Stimulated activated CD4-positive, alpha-beta T cell treated with anti-CD3 and anti-CD28 coated beads, Interleukin-4, amount 100 ng/mL, for 24 hours (primary cell): ENCODE results near the gene ZSCAN26.
A peak's percentile ranks its signal among the peaks of the same experiment; 100 is the strongest.
"Not testable (repeated sequence)": the region's sequence is repeated elsewhere in the genome, so short reads cannot be mapped to it uniquely, and the experiment has no call there.

Experiments used
- DNase-seq: peaks from one replicate; pipeline ENCODE4 v3.0.0-alpha.2; 2020

The ZSCAN26 gene

DNA sequence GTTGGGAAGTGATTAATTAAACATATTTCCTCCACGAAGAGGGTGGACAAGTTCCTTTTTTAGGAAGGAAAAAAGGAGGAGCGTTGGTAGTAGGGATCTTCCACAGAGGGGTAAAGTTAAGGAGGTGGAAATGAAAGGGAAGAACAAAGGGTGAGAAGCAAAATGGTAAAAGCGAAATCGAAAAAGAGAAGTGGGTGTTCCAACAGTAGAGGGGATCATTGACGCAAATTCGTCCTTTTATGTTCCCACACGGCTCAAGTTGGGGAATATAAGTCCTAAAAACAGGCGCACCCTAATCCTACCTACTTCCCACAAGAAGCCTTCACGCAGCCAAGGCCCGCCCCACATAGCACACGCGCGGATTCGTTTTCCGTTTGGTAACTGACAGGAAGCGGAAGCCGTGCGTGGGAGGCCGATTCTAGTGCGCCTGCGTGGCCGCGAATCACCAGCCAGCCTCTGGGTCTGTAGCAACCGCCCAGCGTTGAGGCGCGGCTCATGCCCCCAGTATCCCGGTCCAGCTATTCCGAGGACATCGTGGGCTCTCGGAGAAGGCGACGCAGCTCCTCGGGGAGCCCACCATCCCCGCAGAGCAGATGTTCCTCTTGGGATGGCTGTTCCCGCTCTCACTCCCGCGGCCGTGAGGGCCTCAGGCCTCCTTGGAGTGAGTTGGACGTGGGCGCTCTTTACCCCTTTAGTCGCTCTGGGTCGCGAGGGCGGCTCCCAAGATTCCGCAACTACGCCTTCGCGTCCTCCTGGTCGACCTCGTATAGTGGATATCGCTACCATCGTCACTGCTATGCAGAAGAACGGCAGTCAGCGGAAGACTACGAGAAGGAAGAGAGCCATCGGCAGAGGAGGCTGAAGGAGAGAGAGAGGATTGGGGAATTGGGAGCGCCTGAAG, 7.8 kb upstream of the ZSCAN26 start, which contains the start of gene NKAPL:
TSS of gene NKAPL (plus strand) at position 421 of the 901 bp plus-strand sequence. CDS start at position 496, 75 bp downstream.
- peak; percentile 63 for DNase-seq

DNA sequence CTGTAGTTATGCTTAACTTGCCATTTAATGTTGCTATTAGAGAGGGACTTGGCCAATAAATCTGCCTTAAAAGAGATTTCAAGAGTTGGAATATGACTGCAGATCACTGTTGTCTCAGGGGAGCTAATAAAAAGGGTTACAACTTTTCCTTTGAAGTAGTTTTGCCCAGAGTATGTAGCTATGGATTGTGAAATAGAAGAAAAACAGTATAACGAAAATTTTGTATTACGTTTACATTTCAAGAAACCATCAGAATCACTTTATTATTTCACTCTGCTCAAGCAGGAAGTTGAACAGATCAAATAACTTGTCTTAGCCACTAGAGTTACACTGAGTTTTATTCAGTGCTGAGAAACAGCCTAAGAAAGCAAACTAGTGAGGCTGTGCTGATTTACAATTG, 3.0 kb upstream of the ZSCAN26 start:
- no peak for DNase-seq

DNA sequence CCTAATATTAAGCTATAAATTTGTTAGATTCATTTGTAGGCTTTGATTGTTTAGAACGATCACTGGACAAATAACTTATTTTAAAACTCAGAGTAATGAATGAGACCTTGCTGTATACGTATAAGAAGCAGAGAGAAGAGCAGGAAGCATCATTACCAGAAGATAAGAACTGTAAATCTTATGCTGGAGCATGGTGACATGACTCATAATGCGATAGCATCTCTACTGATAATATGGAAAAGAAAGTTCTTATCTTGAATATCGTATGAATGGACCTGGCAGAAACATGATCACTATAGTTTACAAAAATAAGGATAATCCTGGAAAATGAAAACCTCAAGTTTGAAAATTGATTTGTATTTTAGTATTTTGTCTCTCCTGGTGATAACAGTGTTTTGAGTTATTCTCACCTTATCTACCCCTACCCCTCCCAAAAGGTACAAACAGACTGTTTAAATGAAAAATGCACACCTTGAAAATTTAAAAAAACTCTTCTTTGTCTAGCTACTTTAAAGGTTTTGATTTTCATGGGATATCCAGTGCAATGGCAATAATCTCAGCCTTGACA, 2.0 kb upstream of the ZSCAN26 start:
- no peak for DNase-seq

DNA sequence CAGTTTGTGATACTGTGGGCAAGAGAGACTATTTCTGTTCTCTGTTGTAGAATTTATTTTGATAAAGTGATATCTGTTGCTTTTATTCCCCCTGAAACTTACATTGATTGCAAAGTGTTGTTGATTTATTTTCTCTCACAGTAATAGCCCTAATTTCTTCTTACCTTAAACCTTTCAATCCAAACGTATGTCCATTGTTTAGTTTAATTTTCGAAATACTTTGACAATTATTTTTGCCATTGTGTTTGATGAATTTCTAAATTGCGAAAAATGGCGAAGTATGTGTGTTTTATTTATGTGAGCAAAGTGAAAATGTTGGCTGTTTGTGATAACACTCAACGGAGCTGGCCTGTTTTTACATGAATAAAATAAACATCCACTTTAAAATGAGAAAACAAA, 381 bp upstream of the ZSCAN26 start:
- no peak for DNase-seq

DNA sequence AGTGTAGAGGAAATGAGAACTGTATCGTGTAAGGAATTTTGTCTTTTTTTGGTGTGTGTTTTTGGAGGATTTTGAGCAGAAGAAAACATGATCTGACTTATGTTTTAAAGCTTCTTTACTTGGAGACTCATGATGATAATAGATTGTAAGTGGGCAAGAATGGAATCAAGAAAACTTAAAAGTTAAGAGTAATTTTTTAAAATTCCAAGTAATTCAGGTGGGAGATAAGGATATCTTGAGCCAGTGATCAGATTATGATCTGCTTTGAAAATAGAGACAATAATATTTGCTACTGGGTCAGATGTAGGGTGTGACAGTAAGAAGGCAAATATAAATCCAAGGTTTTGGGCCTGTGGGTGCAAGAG, 734 bp downstream of the ZSCAN26 start:
- no peak for DNase-seq

DNA sequence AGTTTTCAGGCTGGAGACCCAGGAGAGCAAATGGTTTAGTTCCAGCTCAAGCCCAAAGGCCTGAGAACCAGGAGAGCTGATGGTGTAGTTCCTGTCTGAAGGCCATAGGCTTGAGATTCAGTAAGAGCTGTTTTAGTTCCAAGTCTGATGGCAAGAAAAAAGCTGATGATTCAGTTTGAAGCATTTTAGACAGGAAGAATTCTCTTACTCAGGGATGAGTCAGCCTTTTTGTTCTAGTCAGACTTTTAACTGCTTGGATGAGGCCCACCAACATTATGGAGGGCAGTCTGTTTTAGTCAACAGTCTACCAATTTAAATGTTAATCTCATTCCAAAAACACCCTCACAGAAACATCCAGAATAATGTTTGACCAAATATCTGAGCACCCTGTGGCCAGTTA, 2.5 kb downstream of the ZSCAN26 start:
- DNase-seq, result peak; percentile 23

DNA sequence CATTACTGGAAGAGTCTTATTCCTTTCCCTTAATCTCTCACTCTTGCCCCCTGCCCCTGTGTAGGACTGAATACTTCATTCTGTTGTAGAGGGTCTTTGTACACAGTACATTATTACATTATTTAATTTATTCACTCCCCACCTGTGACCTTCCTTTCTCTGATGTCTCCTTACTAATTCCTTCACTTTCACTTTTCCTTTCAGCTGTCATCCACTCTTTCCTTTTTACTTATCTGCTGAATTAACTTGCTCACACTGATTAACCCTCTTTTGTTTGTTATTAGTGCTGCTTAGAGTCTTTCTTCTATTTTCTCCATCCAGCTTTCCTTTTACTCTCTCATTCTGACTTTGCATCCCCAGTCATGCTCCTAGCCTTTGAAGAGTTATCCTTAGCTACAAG, 7.9 kb downstream of the ZSCAN26 start:
- no peak for DNase-seq

DNA sequence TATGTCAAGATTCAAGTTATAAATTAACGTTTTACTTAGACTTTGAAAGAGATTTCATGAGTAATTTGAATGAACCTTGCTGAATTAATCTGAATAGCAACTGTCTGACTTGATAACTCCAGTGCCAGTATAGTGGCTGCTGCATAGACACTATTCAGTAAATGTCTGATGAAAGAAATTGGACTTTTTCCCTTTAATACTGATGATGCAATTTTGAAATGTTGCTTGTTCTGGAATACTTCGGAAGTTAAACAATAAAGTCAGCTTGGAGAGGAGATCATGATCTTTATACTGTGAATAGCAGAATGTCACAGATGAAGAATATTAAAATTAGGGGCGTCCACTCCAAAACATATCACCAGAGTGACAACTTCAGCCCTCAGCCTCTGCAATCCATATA, 10.8 kb downstream of the ZSCAN26 start:
- no peak for DNase-seq

DNA sequence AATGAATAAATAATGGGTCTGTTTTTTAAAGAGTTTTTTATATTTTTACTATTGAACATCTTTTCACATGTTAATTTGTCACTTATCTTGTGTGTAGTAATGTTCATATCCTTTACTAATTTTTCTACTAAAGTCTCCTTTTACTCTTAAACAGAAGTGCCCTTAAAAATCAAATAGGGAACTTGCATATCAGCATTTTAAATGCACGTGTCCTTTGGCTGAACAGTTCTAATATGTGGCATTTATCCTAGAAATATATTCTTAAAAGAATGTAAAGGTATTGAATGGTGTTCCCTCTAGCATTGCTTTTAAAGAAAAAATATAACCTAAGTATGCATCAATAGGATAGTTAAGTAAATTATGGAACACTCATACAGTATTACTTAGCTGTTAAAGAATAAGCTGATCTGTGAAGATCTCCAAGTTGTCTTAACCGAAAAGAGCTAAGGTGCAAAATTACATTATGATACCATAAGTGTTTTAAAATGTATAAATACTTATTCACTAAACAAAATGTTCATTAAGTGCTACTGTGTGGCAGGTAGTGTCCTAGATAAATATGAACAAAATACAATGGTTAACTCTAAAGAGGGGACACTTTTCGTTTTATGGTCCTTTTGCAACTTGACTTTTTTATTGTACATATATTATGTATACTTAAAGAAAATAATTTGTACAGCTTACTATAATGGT, 13.8 kb downstream of the ZSCAN26 start:
- no peak for DNase-seq

DNA sequence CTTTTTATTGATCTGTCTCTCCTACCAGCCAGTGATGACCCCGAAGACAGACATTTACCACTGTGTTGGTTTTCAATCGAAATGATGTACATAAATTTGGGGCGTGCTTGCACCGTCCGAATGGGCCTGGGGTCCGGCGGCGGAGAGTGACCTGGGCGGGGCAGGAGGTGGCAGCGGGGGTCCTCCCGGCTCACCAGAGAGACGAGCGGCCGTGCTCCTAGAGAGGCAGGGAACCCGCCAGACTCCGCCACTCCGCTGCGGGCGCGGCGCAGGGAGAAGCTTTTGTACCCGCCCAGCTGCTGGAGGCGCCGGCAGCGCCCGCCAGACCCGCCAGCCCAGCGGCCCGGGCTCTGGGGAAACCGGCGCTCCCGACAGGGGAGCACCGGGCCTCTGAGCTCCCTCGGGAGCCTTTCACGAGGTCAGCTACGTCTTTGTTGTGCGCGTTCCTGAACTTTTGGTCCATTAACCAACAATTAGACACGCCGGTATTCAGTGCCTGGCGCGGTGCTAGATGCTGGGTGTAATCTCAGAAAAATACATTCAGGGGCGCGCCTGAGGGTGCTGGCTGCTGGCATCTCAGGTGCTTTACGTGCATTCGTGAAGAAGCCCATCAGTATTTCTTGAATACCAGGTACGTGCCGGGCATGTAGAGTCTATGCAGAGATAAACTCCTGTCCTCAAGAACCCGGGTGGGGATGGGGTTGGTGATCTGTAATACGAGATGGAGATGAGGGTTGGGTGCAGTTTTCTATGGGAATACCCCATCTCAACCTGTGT, 14.5 kb downstream of the ZSCAN26 start, which contains the start of gene PGBD1:
TSS of gene PGBD1 (plus strand) at position 285 of the 777 bp plus-strand sequence. CDS start 2,242 bp downstream, outside the sequence.
- DNase-seq, result peak; percentile 54

DNA sequence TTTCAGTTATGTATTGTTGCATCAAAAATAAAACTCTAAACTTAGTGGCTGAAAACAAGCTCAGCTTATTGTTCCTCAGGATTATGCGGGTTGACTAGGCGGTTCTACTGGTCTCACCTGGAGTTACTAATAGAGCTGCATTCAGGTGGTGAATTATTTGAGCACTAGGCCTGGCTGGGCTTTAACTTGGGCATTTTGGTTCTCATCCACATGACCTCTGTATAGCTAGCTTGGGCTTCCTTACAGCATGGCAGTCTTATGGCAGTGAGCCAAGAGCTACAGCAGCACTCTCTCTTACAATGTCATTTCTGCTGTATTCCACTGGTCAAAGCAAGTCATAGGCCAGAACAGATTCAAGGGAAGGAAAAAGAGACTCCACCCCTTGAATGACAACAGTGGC, 16.0 kb downstream of the ZSCAN26 start:
- DNase-seq, result no peak

DNA sequence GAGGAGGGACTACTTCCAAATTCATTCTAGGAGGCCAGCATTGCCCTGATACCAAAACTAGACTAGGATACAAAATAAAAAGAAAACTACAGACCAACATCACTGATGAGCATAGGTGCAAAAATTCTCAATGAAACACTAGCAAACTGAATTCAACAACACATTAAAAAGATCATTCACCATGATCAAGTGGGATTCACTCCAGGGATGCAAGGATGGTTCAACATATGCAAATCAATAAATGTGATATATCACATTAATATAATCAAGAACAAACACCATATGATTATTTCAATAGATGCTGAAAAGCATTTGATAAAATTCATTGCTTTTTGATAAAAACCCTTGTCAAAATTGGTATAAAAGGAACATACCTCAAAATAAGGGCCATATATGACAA, 24.6 kb downstream of the ZSCAN26 start:
- no peak for DNase-seq

DNA sequence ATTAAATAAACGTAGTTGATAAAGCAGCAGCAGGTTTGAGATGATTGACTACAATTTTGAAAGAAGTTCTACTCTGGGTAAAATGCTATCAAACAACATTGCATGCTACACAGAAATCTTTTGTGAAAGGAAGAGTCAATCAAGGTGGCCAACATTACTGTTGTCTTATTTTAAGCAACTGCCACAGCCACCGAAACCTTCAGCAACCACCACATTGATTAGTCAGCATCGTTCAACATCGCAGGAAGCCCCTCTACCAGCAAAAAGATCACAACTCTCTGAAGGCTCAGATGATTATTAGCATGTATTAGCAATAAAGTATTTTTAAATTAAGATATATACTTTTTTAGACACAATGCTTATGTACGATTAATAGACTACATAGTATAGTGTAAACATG, 28.4 kb downstream of the ZSCAN26 start:
- no peak for DNase-seq

DNA sequence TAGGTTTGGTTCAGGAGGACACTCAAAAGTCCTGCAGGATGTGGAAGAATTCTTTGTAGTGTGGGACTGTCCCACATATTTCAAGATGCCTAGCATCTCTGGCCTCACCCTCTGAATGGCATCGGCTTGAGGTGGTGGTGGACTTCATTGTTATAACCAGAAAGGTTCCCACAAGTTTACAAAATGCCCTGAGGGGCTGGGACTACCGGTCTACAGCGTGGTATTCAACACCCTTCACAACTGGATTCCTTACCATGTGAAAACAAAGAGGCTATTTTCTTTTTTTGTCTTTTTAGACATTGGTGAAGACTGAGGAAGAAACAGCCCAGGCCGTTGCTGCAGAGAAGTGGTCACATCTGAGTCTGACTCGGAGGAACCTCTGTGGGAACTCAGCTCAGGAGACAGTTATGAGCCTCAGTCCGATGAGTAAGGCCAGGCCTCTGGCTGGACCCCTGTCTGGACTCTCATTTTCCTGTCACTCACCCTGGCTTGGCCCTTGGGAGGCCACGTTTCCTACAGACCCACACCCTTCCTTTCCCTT, 29.6 kb downstream of the ZSCAN26 start:
- no peak for DNase-seq

DNA sequence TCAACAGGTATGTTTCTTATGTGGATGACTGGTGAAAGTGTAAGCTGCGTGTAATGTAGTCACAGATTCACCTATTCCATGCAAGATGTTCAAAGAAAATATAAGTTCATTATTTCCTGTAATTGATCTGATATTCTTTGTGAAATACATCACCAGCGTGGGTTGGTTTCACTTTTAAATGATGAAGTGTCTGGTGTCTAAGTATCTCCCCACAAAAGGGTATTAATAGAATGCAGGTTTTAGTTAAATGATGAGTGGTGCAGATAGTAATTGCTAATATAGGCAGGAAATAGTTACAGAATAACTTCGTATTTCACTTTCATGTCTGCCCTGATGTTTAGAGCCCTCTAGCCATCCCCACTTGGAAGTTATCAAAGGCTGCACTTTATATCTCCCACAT, 36.6 kb downstream of the ZSCAN26 start:
- peak; percentile 26 for DNase-seq

DNA sequence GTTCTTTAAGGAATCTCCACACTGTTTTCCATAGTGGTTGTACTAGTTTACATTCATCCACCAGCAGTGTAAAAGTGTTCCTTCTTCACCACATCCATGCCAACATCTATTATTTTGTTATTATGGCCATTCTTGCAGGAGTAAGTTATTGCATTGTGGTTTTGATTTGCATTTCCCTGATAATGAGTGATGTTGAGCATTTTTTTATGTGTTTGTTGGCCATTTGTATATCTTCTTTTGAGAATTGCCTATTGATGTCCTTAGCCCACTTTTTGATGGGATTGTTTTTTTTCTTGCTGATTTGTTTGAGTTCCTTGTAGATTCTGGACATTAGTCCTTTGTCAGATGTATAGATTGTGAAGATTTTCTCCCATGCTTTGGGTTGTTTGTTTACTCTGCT, 39.4 kb downstream of the ZSCAN26 start:
- not testable (repeated sequence) for DNase-seq

DNA sequence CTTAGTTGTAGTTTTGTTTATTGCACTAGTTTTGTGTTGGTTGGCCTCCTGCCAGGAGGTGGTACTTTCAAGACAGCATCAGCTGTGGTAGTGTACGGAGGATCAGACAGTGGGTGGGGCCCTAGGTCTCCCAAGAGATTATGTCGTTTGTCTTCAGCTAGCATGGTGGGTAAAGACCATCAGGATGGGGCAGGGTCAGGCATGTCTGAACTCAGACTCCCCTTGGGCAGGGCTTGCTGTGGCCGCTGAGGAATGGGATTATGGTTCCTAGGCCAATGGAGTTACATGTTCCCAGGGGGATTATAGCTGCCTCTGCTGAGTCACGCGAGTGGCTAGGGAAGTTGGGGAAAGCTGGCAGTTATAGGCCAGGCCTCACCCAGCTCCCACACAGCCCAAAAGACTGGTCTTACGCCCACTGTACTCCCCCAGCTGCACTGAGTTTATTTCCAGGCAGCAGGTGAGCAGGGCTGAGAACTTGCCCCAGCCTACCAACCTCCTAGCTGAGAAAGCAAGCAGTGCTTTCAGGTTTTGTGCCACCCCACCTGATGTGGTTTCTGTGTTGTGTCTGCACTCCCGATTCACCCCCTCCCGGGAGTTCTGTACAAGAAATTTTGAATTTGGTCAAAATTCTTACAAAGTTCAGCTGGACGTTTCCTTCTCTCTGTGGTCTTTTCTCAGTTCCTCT, 44.3 kb downstream of the ZSCAN26 start:
- no peak for DNase-seq

DNA sequence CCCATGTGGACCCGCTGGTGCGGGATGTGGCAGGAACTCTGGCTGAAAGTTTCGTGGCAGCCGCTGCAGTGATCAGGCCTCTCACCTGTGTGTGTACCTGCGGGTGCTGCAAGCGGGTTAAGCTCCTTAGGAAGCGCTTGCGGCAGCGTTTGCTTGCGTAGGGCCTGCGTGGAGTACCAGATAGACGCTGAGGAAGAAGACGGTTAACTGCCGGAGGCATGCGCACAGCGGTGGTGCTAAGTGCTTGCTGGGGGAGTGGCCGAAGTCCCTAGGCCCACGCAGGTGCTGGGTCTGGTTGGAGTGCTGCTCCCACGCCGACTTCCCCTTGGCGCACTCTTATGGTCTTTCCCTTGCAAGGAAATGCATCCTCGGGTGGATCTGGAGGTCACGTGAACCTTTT, 46.0 kb downstream of the ZSCAN26 start:
- DNase-seq, result no peak

DNA sequence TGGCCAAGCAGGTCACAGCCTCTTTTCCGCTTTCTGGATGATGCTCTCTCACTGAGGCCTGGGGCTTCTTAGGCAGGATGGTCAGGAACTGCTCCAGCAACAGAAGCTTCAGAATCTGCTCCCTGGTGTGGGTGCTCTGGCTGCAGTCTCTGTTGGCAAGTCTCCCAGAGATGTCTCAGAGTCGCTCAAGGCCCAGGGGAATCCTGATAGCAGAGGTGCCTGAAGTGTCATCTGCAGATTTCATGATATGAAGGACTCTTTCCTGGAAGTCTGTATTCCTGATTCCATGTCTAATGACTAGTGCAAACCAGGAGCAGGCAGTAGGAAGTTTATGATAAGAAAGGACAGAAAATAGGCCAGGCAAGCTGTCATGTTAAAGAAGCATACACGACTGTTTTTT, 48.7 kb downstream of the ZSCAN26 start:
- no peak for DNase-seq

DNA sequence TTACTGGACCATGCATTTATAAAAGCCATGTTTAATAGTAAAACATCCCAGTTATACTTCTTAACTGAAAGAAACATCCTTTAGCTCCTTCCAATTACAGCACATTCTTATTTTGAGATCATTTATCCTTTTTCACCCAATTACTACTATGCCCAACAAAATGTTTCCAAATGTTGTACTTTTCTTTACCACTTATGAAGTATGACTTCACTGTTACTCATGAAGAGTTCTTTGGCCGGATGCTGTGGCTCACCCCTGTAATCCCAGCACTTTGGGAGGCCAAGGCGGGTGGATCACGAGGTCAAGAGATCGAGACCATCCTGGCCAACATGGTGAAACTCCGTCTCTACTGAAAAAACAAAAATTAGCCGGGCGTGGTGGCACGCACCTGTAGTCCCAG, 50.9 kb downstream of the ZSCAN26 start:
- not testable (repeated sequence) for DNase-seq

DNA sequence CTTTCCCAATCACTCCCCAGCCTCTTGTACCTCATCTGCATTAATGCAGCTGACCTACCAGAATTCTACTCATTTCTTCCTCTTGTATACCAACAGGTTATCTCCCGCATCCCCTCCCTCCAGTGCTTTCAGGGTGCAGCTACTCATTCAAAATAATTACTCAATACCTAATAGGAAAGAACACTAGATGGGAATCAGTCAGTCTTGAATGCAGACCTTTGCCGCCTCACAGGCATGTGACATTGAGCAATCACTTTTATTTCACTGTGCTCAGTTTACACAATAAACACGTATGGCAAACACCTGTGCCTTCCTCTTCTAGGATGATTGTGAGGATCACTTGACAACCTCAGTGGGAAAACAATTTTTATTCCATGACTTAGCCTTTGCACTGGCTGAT, 55.7 kb downstream of the ZSCAN26 start:
- no peak for DNase-seq

DNA sequence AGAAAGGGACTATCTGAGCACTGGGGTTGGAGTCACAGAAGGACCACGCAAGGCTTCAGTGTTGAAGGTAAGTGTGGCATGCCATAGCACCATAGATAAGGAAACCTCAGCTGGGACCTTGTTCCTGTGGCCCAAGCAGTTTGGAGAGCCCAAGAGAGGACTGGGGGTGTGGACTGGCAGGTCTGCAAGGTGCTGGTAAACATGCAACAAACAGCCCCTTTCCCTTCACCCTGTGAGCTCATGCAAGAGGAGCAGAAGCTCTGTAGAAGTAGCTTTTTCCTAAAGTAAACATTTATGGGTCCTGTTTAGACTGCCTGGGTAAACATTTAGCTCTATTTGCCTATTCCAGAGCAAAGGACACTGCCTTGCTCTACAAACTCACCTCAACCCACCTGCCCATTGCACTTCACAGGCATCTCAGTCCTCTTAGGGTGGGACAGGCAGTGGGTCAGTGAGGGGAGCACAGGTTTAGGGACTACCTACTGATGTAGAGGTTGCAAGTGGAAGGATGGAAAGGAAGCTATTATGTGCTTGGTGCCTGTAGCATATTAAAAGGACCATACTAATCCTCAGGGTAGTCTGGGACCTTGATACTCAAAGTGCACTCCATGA, 57.0 kb downstream of the ZSCAN26 start:
- DNase-seq, result no peak
